ENCODE results near the gene RBM22. TPM values are rescaled to one million over a fixed set of nuclear protein-coding genes. Genes with fewer than 3 reads are reported as not detected.
A peak's percentile ranks its signal among the peaks of the same experiment; 100 is the strongest.

The RBM22 gene
- total RNA-seq, 6 donors from 2014 or later: 22.6 to 46.7 (median 37.6) TPM

DNA sequence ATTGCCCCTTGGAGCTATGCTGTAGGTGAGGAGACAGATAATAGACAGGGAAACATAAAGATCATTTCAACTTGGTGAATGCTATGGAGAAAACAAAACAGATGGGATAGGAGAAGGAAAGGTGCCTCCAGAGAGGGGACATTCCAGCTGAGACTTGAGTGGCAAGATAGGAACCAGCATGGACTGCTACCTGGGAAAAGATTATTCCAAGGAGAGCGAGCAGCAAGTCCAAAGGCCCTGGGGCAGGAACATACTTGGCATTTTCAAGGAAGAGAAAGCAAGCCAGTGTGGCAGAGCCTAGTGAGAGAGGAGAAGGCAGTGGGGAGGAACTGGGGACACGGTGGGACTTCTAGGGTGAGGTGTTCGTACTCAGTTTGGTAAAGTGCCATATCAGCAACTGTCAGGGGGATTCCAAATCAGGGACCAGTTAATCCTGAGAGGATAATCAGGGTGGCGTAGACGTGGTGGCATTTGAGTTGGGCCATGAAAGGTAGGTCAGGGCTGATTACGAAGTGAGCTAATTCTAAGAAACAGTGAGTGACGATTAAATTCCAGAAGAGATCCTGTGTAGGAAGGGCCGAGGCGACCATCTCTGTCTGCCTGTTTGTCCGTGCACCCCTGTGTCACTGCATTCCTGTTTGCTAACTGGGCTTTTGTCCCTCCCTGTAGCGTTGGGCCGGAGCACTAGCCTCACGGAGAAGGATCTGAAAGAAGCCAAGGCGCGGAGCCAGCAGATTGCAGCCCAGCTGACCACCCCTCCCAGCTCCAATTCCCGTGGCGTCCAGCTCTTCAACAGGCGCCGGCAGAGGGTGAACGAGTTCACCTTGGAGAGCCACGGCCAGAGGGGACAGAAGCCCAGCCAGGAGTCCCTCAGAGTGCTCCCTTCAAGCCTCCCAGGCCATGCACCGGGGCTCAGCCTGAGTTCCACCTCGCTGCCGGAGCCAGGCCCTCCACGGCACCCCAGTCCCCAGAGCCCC, 53.3 kb downstream of the RBM22 start:
- peak in 1 of 2 donors; percentile 66 for DNase-seq
- WGBS, 2 donors: 70 to 73% methylated on average over 18 to 21 of the region's 25 CpGs
- Histone ChIP-seq H3K4me3 (no peak overlapping the region), H3K27ac (peak overlapping the region; percentile 46 to 67 (median 58)), H3K36me3 (peaks cover 0 to 45% (median 33%) of the 10 kb centered on the region in 4 donors), H3K9me3 (no peaks in the 10 kb centered on the region), H3K4me1 (peaks cover 27 to 41% (median 32%) of the 10 kb centered on the region in 4 donors), H3K27me3 (no peaks in the 10 kb centered on the region)
- TF ChIP-seq, protein P1, sequence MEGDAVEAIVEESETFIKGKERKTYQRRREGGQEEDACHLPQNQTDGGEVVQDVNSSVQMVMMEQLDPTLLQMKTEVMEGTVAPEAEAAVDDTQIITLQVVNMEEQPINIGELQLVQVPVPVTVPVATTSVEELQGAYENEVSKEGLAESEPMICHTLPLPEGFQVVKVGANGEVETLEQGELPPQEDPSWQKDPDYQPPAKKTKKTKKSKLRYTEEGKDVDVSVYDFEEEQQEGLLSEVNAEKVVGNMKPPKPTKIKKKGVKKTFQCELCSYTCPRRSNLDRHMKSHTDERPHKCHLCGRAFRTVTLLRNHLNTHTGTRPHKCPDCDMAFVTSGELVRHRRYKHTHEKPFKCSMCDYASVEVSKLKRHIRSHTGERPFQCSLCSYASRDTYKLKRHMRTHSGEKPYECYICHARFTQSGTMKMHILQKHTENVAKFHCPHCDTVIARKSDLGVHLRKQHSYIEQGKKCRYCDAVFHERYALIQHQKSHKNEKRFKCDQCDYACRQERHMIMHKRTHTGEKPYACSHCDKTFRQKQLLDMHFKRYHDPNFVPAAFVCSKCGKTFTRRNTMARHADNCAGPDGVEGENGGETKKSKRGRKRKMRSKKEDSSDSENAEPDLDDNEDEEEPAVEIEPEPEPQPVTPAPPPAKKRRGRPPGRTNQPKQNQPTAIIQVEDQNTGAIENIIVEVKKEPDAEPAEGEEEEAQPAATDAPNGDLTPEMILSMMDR (IDR thresholded peaks at IDR 0.05): no peak
- no peak for TF ChIP-seq POLR2AphosphoS5 (IDR thresholded peaks at IDR 0.05)
- no peak for TF ChIP-seq EP300 (IDR thresholded peaks at IDR 0.05)
- no peak for TF ChIP-seq POLR2A (IDR thresholded peaks at IDR 0.05)
- ATAC-seq (ENCODE audit: low FRiP score in 2 of 2): peak; percentile 37 to 59

DNA sequence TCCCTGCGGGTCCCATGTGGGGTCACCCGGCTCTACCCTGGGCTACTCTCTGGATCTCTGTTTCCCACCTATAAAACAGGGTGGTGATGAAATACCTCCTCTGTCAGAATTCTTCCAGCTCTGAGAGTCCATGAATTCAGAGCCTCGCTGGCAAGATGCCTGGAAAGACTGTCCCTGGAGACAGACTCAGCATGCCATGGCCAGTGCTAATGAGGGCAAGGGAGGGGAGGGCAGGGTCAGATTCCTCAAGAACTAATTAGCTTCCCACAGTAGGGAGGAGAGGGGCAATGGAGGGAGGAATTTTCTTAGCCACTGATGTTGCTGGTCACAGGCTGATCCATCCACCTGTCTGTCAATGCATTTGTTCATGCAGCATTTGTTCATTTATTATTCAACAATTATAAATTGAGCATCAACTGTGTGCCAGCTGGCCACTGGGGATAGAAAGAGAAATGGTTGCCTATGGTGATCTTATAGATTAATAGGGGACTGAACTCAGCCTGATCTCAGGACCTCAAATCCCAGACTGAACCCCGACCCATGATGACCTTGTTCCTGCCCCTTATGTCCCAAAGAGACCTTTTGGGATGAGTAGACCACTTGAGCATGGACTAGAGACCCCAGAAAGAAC, 55.7 kb downstream of the RBM22 start:
- H3K9me3 ChIP-seq: no peaks in the 10 kb centered on the region
- peaks cover 0 to 24% (median 21%) of the 10 kb centered on the region in 4 donors for H3K36me3 ChIP-seq
- no peak overlapping the region for H3K4me3 ChIP-seq
- ATAC-seq (ENCODE audit: low FRiP score in 2 of 2) (no peak), DNase-seq (no peak)
- 70 to 79% methylated on average over 4 of the region's 4 CpGs for WGBS, 2 donors
- TF ChIP-seq, protein P1 (IDR thresholded peaks at IDR 0.05): no peak
- TF ChIP-seq EP300 (IDR thresholded peaks at IDR 0.05) (no peak), POLR2AphosphoS5 (IDR thresholded peaks at IDR 0.05) (no peak), POLR2A (IDR thresholded peaks at IDR 0.05) (no peak)
- peaks cover 51 to 62% (median 56%) of the 10 kb centered on the region in 4 donors for H3K4me1 ChIP-seq
- H3K27ac ChIP-seq: peak overlapping the region; percentile 40 to 91 (median 83)
- H3K27me3 ChIP-seq: no peaks in the 10 kb centered on the region

DNA sequence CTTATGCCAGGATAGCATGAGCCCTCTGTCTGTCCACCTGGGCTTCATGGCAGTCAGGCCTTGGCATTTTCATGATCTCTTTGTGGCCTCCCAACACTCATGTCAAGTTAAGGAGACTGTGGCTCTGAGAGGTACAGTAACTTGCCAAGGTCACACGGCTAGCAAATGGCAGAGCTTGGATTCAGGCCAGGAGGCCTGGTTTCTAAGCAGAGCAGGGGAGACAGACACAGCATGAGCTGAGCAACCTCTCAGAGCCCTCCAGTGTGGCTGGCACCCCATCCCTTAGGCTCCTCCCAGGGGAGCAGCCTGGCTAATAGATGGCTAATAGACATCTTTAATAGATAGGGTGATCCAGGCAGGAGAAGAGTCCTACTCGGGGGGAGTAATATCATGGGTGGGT, 56.3 kb downstream of the RBM22 start:
- 56 to 65% methylated on average over 2 of the region's 2 CpGs for WGBS, 2 donors
- H3K36me3 ChIP-seq: peaks cover 0 to 18% (median 16%) of the 10 kb centered on the region in 4 donors
- H3K9me3 ChIP-seq: no peaks in the 10 kb centered on the region
- TF ChIP-seq EP300 (IDR thresholded peaks at IDR 0.05): no peak
- TF ChIP-seq, protein P1 (IDR thresholded peaks at IDR 0.05): no peak
- TF ChIP-seq POLR2AphosphoS5 (IDR thresholded peaks at IDR 0.05): no peak
- TF ChIP-seq POLR2A (IDR thresholded peaks at IDR 0.05): no peak
- DNase-seq (no peak), ATAC-seq (ENCODE audit: low FRiP score in 2 of 2) (no peak)
- no peak overlapping the region for H3K4me3 ChIP-seq
- peaks cover 58 to 65% (median 62%) of the 10 kb centered on the region in 4 donors for H3K4me1 ChIP-seq
- no peaks in the 10 kb centered on the region for H3K27me3 ChIP-seq
- H3K27ac ChIP-seq: peak overlapping the region; percentile 40 to 91 (median 83)

DNA sequence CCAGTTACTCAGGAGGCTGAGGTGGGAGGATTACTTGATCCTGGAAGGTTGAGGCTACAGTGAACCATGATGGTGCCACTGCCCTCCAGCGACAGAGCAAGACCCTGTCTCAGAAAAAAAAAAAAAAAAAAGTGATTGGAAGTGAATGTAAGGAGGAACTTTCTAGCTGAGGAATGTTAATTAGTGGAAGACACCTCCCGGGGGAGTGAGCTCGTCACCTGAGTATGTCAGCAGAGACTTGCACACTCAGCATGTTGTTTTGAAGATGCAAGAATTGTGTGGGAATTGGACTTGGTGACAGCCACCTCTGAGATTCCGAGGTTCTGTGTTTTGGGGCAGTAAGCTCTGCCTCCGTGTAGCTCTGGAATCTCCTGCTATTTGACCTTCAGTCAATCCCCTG, 56.8 kb downstream of the RBM22 start:
- DNase-seq (no peak), ATAC-seq (ENCODE audit: low FRiP score in 2 of 2) (no peak)
- Histone ChIP-seq H3K9me3 (no peaks in the 10 kb centered on the region), H3K36me3 (peaks cover 0 to 13% (median 13%) of the 10 kb centered on the region in 4 donors), H3K27ac (peak overlapping the region; percentile 40 to 91 (median 83)), H3K4me1 (peaks cover 62 to 69% (median 67%) of the 10 kb centered on the region in 4 donors), H3K27me3 (no peaks in the 10 kb centered on the region), H3K4me3 (no peak overlapping the region)
- WGBS, 2 donors: 89 to 91% methylated on average over 5 of the region's 5 CpGs
- TF ChIP-seq POLR2AphosphoS5 (IDR thresholded peaks at IDR 0.05): no peak
- TF ChIP-seq, protein P1 (IDR thresholded peaks at IDR 0.05): no peak
- TF ChIP-seq EP300 (IDR thresholded peaks at IDR 0.05): no peak
- no peak for TF ChIP-seq POLR2A (IDR thresholded peaks at IDR 0.05)
